GM12878 (cell line): ENCODE measurements around the gene NOXA1. TPM values are rescaled to one million over a fixed set of nuclear protein-coding genes. Genes with fewer than 3 reads are reported as not detected.

Experiments
- ATAC-seq: fragments of 200-7000 bp; cut with Tn5 transposase; 3 replicates; pipeline ENCODE4 v1.9.1; 2020; ENCODE audit warnings: mild to moderate bottlenecking, moderate library complexity
- BruUV-seq: library from RNA; stranded (reverse); fragments of 400-500 nt; replicated peaks from 2 replicates; lab custom pipeline; 2021; lab: Mats Ljungman, UMichigan
- CTCF ChIA-PET: fragments of 300-600 bp; sonication (Branson Sonifier 250); formaldehyde crosslinking; extraction: SDS; loops from one replicate; lab custom pipeline; 2021; ENCODE audit warnings: inconsistent platforms; lab: Yijun Ruan, JAX
- POLR2A ChIA-PET: fragments of 350-600 bp; formaldehyde crosslinking; extraction: SDS; loops from one replicate; lab custom pipeline; 2021; ENCODE audit warnings: inconsistent platforms; lab: Charles Lee
- RAD21 ChIA-PET: fragments of 300-600 bp; sonication (Branson Sonifier 250); formaldehyde crosslinking; loops from one replicate; lab custom pipeline; 2023; ENCODE audit warnings: antibody characterized with exemption; ENCODE audit not compliant: unreplicated experiment; lab: Charles Lee
- SMC1A ChIA-PET: fragments of 300-600 bp; sonication (Branson Sonifier 250); formaldehyde crosslinking; loops from one replicate; lab custom pipeline; 2023; ENCODE audit not compliant: unreplicated experiment, uncharacterized antibody; lab: Charles Lee
- DNase-seq: peaks from one replicate; pipeline ENCODE4 v3.0.0-alpha.2; 2011; ENCODE audit warnings: low read depth, low spot score
- FAIRE-seq: peaks from 3 replicates; lab custom pipeline; 2011; peaks lifted over from hg19 to GRCh38; lab: Jason Lieb, UNC
- H2AFZ ChIP-seq: 2 replicates; pipeline ENCODE4 v1.6.0; 2011; ENCODE audit warnings: low read depth, low read length, control low read depth; ENCODE audit not compliant: control insufficient read depth
- H3K27ac ChIP-seq: 2 replicates; pipeline ENCODE4 v1.5.1; 2011; ENCODE audit warnings: control low read depth; ENCODE audit not compliant: control insufficient read depth, insufficient read depth
- H3K27me3 ChIP-seq, 2 experiments: replicated peaks in 1 of 2; 2 replicates each; pipeline versions ENCODE4 v1.6.0 to v1.6.1; 2011; ENCODE audit warnings: low read length in 1 of 2; ENCODE audit not compliant: control insufficient read depth in 2 of 2, insufficient read depth in 2 of 2
- H3K36me3 ChIP-seq, 2 experiments: 2 replicates each; pipeline ENCODE4 v1.5.1; 2011; ENCODE audit warnings: low read length in 1 of 2; ENCODE audit not compliant: control insufficient read depth in 2 of 2, insufficient read depth in 2 of 2
- H3K4me1 ChIP-seq: 2 replicates; pipeline ENCODE4 v1.6.1; 2011; ENCODE audit warnings: mild to moderate bottlenecking, low read length, moderate library complexity, mixed read lengths; ENCODE audit not compliant: control insufficient read depth, insufficient read depth
- H3K4me2 ChIP-seq: 2 replicates; pipeline ENCODE4 v1.6.0; 2011; ENCODE audit warnings: control low read depth; ENCODE audit not compliant: control insufficient read depth, insufficient read depth
- H3K4me3 ChIP-seq: fragments of 200-600 bp; sonication (generic); 2 replicates; pipeline ENCODE4 v1.5.1; 2016
- H3K79me2 ChIP-seq: 2 replicates; pipeline ENCODE4 v1.6.0; 2011; ENCODE audit warnings: low read length; ENCODE audit not compliant: control insufficient read depth, insufficient read depth
- H3K9ac ChIP-seq: 2 replicates; pipeline ENCODE4 v1.8.0; 2011; ENCODE audit warnings: low read length, control low read depth, mixed read lengths; ENCODE audit not compliant: control insufficient read depth, insufficient read depth
- H3K9me3 ChIP-seq: replicated peaks from 3 replicates; pipeline ENCODE4 v1.5.1; 2011; ENCODE audit warnings: mild to moderate bottlenecking, low read length; ENCODE audit not compliant: control insufficient read depth, insufficient read depth
- H4K20me1 ChIP-seq: 2 replicates; pipeline ENCODE4 v1.6.0; 2011; ENCODE audit not compliant: control insufficient read depth, insufficient read depth
- BHLHE40 ChIP-seq, 2 experiments: fragments of 450-650 bp in 1 of 2; IDR thresholded peaks; 2 replicates each; pipeline ENCODE4 v1.6.1; 2011 to 2017; ENCODE audit warnings: low read depth in 2 of 2, borderline replicate concordance in 1 of 2, improper control_type of control experiment in 1 of 2, low read length in 1 of 2, mild to moderate bottlenecking in 1 of 2
- BMI1 ChIP-seq: fragments of 450-650 bp; IDR thresholded peaks from 2 replicates; pipeline ENCODE4 v1.6.1; 2016; ENCODE audit warnings: mild to moderate bottlenecking, moderate library complexity, borderline replicate concordance
- CEBPB ChIP-seq, 2 experiments: fragments of 150-350 bp in 1 of 2; IDR thresholded peaks; 2 replicates each; pipeline ENCODE4 v1.6.1; 2012 to 2014; ENCODE audit warnings: low read depth in 2 of 2, low read length in 2 of 2, borderline replicate concordance in 1 of 2, inconsistent platforms in 1 of 2
- CHD4 ChIP-seq: fragments of 200-600 bp; sonication (generic); IDR thresholded peaks from 2 replicates; pipeline ENCODE4 v1.6.1; 2016; ENCODE audit warnings: mild to moderate bottlenecking
- CREB1 ChIP-seq: IDR thresholded peaks from 2 replicates; pipeline ENCODE4 v1.6.1; 2012; ENCODE audit warnings: low read depth, mild to moderate bottlenecking, inconsistent platforms
- CREM ChIP-seq: IDR thresholded peaks from 2 replicates; pipeline ENCODE4 v1.6.1; 2014; ENCODE audit warnings: antibody characterized with exemption, low read depth
- DPF2 ChIP-seq: fragments of 450-650 bp; IDR thresholded peaks from 2 replicates; pipeline ENCODE4 v1.6.1; 2017; ENCODE audit warnings: mild to moderate bottlenecking
- EP300 ChIP-seq, 2 experiments: fragments of 150-350 bp in 1 of 2; IDR thresholded peaks; 2 replicates each; pipeline ENCODE4 v1.6.1; 2011 to 2012; ENCODE audit warnings: low read depth in 2 of 2, low read length in 2 of 2, borderline replicate concordance in 1 of 2, improper control_type of control experiment in 1 of 2, inconsistent platforms in 1 of 2; ENCODE audit not compliant: control insufficient read depth in 1 of 2
- HCFC1 ChIP-seq: fragments of 150-350 bp; IDR thresholded peaks from 2 replicates; pipeline ENCODE4 v1.6.1; 2014; ENCODE audit warnings: low read length
- IKZF1 ChIP-seq: fragments of 450-650 bp; conservative IDR thresholded peaks from 2 replicates; pipeline ENCODE4 v1.6.1; 2017; ENCODE audit warnings: antibody characterized with exemption, mild to moderate bottlenecking
- KAT2A ChIP-seq: conservative IDR thresholded peaks from 2 replicates; pipeline ENCODE4 v1.6.1; 2011; ENCODE audit warnings: low read depth, low read length; ENCODE audit not compliant: control insufficient read depth
- NFYA ChIP-seq: IDR thresholded peaks from 2 replicates; pipeline ENCODE4 v1.6.1; 2011; ENCODE audit warnings: low read depth, mild to moderate bottlenecking, low read length, improper control_type of control experiment, borderline replicate concordance
- NRF1 ChIP-seq: conservative IDR thresholded peaks from 2 replicates; pipeline ENCODE4 v1.6.1; 2011; ENCODE audit warnings: mild to moderate bottlenecking, low read depth, low read length, improper control_type of control experiment
- POLR2AphosphoS5 ChIP-seq: IDR thresholded peaks from 2 replicates; pipeline ENCODE4 v1.6.1; 2011; ENCODE audit warnings: mild to moderate bottlenecking, low read length, inconsistent platforms
- RUNX3 ChIP-seq: IDR thresholded peaks from 2 replicates; pipeline ENCODE4 v1.6.1; 2012; ENCODE audit warnings: low read length, inconsistent platforms
- TCF12 ChIP-seq: IDR thresholded peaks from 2 replicates; pipeline ENCODE4 v1.6.1; 2011; ENCODE audit warnings: low read depth, mild to moderate bottlenecking, low read length
- YY1 ChIP-seq: IDR thresholded peaks from 2 replicates; pipeline ENCODE4 v1.6.1; 2011; ENCODE audit warnings: low read depth, mild to moderate bottlenecking, low read length
- WGBS: methylation state at CpG from one replicate; pipeline ENCODE4 v1.1.6; 2016; ENCODE audit warnings: low lambda C conversion rate; ENCODE audit not compliant: insufficient replicate concordance, insufficient coverage; ENCODE audit errors: missing lambda C conversion rate; 5-methylcytosine and 5-hydroxymethylcytosine counted together
- in situ Hi-C: fragments of 300-500 bp; cut with MboI; formaldehyde crosslinking; loops from 9 replicates; pipeline ENCODE4 v1.14.3; 2018; ENCODE audit warnings: mixed read lengths
- intact Hi-C: fragments of 100-400 bp; cut with micrococcal nuclease; formaldehyde crosslinking; loops from one replicate; pipeline ENCODE4 v1.14.2; 2022; ENCODE audit not compliant: unreplicated experiment
- polyA plus RNA-seq, 11 experiments: library from polyadenylated mRNA; depleted of rRNA in 4 of 11; unstranded in 6 of 11; stranded (reverse) in 5 of 11; fragments of >200 nt; fragmentation: Nextera tagmentation in 4 of 11; fragmentation: Illumina TruSeq in 1 of 11; extraction: Ambion mirVana in 4 of 11; extraction: Trizol in 1 of 11; gene quantifications; 1 replicate in 1 of 11; 2 replicates in 10 of 11; pipeline versions ENCODE4 v1.2.1 to v1.2.3, GENCODE V29; 2011 to 2016; ENCODE audit warnings: inconsistent platforms in 2 of 11, missing spikeins in 2 of 11, low read depth in 1 of 11
- total RNA-seq, 4 experiments: library from RNA; depleted of rRNA in 3 of 4; stranded (reverse); fragments of >200 nt in 3 of 4; fragmentation: Illumina TruSeq in 1 of 4; extraction: Trizol in 1 of 4; gene quantifications; 2 replicates each; pipeline versions ENCODE4 v1.2.1 to v1.2.3, GENCODE V29; 2013 to 2021
- TF ChIP-seq, protein P1 (sequence below): IDR thresholded peaks from 2 replicates; pipeline ENCODE4 v1.6.1; 2011; ENCODE audit warnings: low read depth, mild to moderate bottlenecking, low read length, moderate library complexity, borderline replicate concordance; ENCODE audit errors: extremely low read depth
- TF ChIP-seq, protein P2 (sequence below): fragments of 450-650 bp; IDR thresholded peaks from 2 replicates; pipeline ENCODE4 v1.6.1; 2017; ENCODE audit warnings: mild to moderate bottlenecking
- TF ChIP-seq, protein P3 (sequence below), 3 experiments: IDR thresholded peaks in 2 of 3; conservative IDR thresholded peaks in 1 of 3; 2 replicates each; pipeline ENCODE4 v1.5.1; 2011; ENCODE audit warnings: low read depth in 3 of 3, low read length in 3 of 3, mild to moderate bottlenecking in 3 of 3, control low read depth in 2 of 3, moderate library complexity in 2 of 3, inconsistent platforms in 1 of 3, mixed read lengths in 1 of 3; ENCODE audit not compliant: control insufficient read depth in 2 of 3, insufficient read depth in 1 of 3; ENCODE audit errors: extremely low read depth in 1 of 3

NOXA1 gene
- total and polyA plus RNA-seq, 10 of the 15 experiments (the other 5 are each of a cell fraction or from before 2014, with no cell fraction given), result 0.08 to 0.20 TPM; not detected in 8

DNA sequence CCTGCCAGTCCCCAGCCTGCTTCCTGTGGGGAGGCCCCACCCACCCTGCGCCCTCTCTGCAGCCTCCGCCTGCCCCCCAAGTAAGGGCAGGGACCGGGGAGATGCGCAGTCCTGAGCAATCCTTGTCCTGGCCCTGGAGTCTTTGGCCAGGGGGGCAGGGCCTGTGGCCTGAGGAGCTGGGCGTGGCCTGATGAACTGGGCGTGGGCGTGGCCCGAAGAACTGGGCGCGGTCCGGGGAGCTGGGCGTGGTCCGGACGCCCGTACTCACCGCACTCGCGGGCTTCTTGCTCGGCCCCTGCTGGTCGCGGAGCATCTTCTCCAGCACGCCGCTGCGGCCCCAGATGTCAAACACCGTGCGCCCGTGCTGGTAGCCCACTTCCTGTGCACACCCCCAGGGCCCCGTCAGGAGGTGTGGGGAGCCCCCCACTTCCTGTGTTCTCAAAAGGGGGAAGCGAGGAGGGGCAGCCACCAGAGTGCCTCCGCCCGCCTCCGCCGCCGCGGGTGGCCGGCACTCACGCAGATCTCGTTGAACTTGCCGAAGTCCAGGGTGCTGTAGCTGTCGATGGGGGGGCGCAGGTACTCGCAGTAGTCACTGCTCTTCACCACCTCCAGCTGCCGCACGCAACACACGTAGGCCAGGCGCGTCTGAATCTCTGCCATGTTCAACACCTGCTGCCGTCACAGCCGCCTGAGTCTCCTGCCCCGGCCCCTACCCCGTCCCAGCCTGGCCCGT is 38.6 kb downstream of the NOXA1 start:
- H4K20me1 ChIP-seq, result no peaks in the 10 kb centered on the region
- POLR2A ChIA-PET, result no interaction called here
- peaks cover 26% of the 10 kb centered on the region for H3K4me1 ChIP-seq
- H3K79me2 ChIP-seq, result peaks cover 9% of the 10 kb centered on the region
- peak; percentile 49 for DNase-seq
- CTCF ChIA-PET, result no interaction called here
- no TSS peak for BruUV-seq
- no peaks in the 10 kb centered on the region for H3K36me3 ChIP-seq
- peak; percentile 88 for FAIRE-seq
- H3K27me3 ChIP-seq, result no peaks in the 10 kb centered on the region
- in situ Hi-C loops, result no loop called here
- intact Hi-C loops, result loop anchor here (10.0 kb wide), 1 partner anchor 63 kb away; no protein-coding TSS in a partner anchor
- peak overlapping the region; percentile 1; the same call in 1 of the 2 replicates for H3K9ac ChIP-seq
- peak overlapping the region; percentile 36; the same call in 1 of the 2 replicates for H3K4me3 ChIP-seq
- peak overlapping the region; percentile 22; the same call in 1 of the 2 replicates for H3K27ac ChIP-seq
- H3K9me3 ChIP-seq, result no peaks in the 10 kb centered on the region
- H3K4me2 ChIP-seq, result peak overlapping the region; percentile 78
- SMC1A ChIA-PET, result no interaction called here
- WGBS, result 17% methylated on average over 44 of the region's 52 CpGs
- RAD21 ChIA-PET, result no interaction called here
- ATAC-seq, result peak; percentile 80
- peak overlapping the region; percentile 73 for H2AFZ ChIP-seq
- no peak for TF ChIP-seq YY1
- no peak for TF ChIP-seq CHD4
- TF ChIP-seq, protein P1, sequence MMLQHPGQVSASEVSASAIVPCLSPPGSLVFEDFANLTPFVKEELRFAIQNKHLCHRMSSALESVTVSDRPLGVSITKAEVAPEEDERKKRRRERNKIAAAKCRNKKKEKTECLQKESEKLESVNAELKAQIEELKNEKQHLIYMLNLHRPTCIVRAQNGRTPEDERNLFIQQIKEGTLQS, result no peak
- TF ChIP-seq HCFC1, result peak; percentile 39; the same call in 1 of the 2 replicates
- TF ChIP-seq BMI1, result no peak
- TF ChIP-seq NFYA, result no peak
- TF ChIP-seq CEBPB (IDR thresholded peaks at IDR 0.05; ENCODE audit: borderline replicate concordance in 1 of 2, low read depth in 2 of 2, low read length in 2 of 2), result no peak
- TF ChIP-seq KAT2A, result no peak
- 0 out of 4 replicates have a peak, but pooled peaks of 1 of the 2 experiments have one; percentile 17 for TF ChIP-seq EP300 (IDR thresholded peaks at IDR 0.05; ENCODE audit: borderline replicate concordance in 1 of 2, control insufficient read depth in 1 of 2, low read depth in 2 of 2, low read length in 2 of 2)
- TF ChIP-seq POLR2AphosphoS5, result peak; percentile 55; the same call in 1 of the 2 replicates
- peak; percentile 88 for TF ChIP-seq TCF12
- TF ChIP-seq, protein P2, sequence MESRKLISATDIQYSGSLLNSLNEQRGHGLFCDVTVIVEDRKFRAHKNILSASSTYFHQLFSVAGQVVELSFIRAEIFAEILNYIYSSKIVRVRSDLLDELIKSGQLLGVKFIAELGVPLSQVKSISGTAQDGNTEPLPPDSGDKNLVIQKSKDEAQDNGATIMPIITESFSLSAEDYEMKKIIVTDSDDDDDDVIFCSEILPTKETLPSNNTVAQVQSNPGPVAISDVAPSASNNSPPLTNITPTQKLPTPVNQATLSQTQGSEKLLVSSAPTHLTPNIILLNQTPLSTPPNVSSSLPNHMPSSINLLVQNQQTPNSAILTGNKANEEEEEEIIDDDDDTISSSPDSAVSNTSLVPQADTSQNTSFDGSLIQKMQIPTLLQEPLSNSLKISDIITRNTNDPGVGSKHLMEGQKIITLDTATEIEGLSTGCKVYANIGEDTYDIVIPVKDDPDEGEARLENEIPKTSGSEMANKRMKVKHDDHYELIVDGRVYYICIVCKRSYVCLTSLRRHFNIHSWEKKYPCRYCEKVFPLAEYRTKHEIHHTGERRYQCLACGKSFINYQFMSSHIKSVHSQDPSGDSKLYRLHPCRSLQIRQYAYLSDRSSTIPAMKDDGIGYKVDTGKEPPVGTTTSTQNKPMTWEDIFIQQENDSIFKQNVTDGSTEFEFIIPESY, result 0 out of 2 replicates have a peak, but pooled peaks have one; percentile 43
- peak; percentile 53; the same call in 1 of the 2 replicates for TF ChIP-seq IKZF1
- TF ChIP-seq CREB1, result peak; percentile 29; the same call in 1 of the 2 replicates
- TF ChIP-seq DPF2, result peak; percentile 68
- no peak for TF ChIP-seq NRF1
- TF ChIP-seq, protein P3, sequence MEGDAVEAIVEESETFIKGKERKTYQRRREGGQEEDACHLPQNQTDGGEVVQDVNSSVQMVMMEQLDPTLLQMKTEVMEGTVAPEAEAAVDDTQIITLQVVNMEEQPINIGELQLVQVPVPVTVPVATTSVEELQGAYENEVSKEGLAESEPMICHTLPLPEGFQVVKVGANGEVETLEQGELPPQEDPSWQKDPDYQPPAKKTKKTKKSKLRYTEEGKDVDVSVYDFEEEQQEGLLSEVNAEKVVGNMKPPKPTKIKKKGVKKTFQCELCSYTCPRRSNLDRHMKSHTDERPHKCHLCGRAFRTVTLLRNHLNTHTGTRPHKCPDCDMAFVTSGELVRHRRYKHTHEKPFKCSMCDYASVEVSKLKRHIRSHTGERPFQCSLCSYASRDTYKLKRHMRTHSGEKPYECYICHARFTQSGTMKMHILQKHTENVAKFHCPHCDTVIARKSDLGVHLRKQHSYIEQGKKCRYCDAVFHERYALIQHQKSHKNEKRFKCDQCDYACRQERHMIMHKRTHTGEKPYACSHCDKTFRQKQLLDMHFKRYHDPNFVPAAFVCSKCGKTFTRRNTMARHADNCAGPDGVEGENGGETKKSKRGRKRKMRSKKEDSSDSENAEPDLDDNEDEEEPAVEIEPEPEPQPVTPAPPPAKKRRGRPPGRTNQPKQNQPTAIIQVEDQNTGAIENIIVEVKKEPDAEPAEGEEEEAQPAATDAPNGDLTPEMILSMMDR (IDR thresholded peaks at IDR 0.05 in 2 of 3, conservative IDR thresholded peaks at IDR 0.05 in 1 of 3; ENCODE audit: control insufficient read depth in 2 of 3, extremely low read depth in 1 of 3, insufficient read depth in 1 of 3, low read depth in 3 of 3, low read length in 3 of 3), result peak in 2 of 3 experiments; percentile 11 to 35; a peak in 4 of 6 replicates
- peak; percentile 40; the same call in 1 of the 2 replicates for TF ChIP-seq CREM
- peak; percentile 89 to 96 for TF ChIP-seq BHLHE40 (IDR thresholded peaks at IDR 0.05; ENCODE audit: borderline replicate concordance in 1 of 2, low read depth in 2 of 2, low read length in 1 of 2)
- peak; percentile 71 for TF ChIP-seq RUNX3
